Neural cell (in vitro differentiated cells): Measurements from ENCODE around the gene DDX53. TPM values are rescaled to one million over a fixed set of nuclear protein-coding genes. Genes with fewer than 3 reads are reported as not detected.
A peak's percentile ranks its signal among the peaks of the same experiment; 100 is the strongest.

Source experiments
- H2AFZ ChIP-seq: fragments of 200-600, 300-800 bp; sonication (generic), shearing (Covaris generic); 2 replicates; pipeline ENCODE4 v1.6.0; 2014; ENCODE audit warnings: low read depth, mild to moderate bottlenecking, antibody characterized with exemption, low read length, moderate library complexity
- H3F3A ChIP-seq: fragments of 200-600 bp; shearing (Covaris generic); 2 replicates; pipeline ENCODE4 v1.6.1; 2016; ENCODE audit warnings: mild to moderate bottlenecking, moderate library complexity, mixed read lengths, antibody characterized with exemption, low read length; ENCODE audit not compliant: insufficient read depth, poor library complexity, severe bottlenecking
- H3K27ac ChIP-seq: fragments of 200-600, 300-800 bp; sonication (generic), shearing (Covaris generic); 2 replicates; pipeline ENCODE4 v1.5.1; 2014; ENCODE audit warnings: mild to moderate bottlenecking, low read length, moderate library complexity
- H3K27me3 ChIP-seq: fragments of 300-800, 200-600 bp; sonication (generic), shearing (Covaris generic); 2 replicates; pipeline ENCODE4 v1.6.0; 2014; ENCODE audit warnings: mild to moderate bottlenecking, low read depth, low read length, moderate library complexity; ENCODE audit not compliant: insufficient read depth
- H3K36me3 ChIP-seq: fragments of 300-800, 200-600 bp; sonication (generic), shearing (Covaris generic); 2 replicates; pipeline ENCODE4 v1.5.1; 2014; ENCODE audit warnings: mild to moderate bottlenecking, antibody characterized with exemption, low read length, moderate library complexity; ENCODE audit not compliant: insufficient read depth
- H3K4me2 ChIP-seq: fragments of 300-800, 200-600 bp; sonication (generic), shearing (Covaris generic); 2 replicates; pipeline ENCODE4 v1.6.0; 2014; ENCODE audit warnings: mild to moderate bottlenecking, low read length
- H3K4me3 ChIP-seq: fragments of 300-800, 200-600 bp; sonication (generic), shearing (Covaris generic); 2 replicates; pipeline ENCODE4 v1.5.1; 2014; ENCODE audit warnings: mild to moderate bottlenecking, low read length, moderate library complexity
- H3K79me2 ChIP-seq: fragments of 200-600 bp; shearing (Covaris generic); replicated peaks from 2 replicates; pipeline ENCODE4 v1.6.0; 2014; ENCODE audit warnings: mild to moderate bottlenecking, low read length, moderate library complexity; ENCODE audit not compliant: insufficient read depth
- H3K9ac ChIP-seq: fragments of 300-800, 200-600 bp; sonication (generic), shearing (Covaris generic); 2 replicates; pipeline ENCODE4 v1.6.1; 2016; ENCODE audit warnings: mild to moderate bottlenecking, low read length, mixed read lengths
- H3K9me2 ChIP-seq: fragments of 200-600 bp; shearing (Covaris generic); 2 replicates; pipeline ENCODE4 v1.6.1; 2016; ENCODE audit warnings: mild to moderate bottlenecking, low read length, mixed read lengths; ENCODE audit not compliant: insufficient read depth
- H3K9me3 ChIP-seq: fragments of 200-600, 300-800 bp; sonication (generic), shearing (Covaris generic); 2 replicates; pipeline ENCODE4 v1.6.1; 2016; ENCODE audit warnings: mild to moderate bottlenecking, mixed run types, low read length, moderate library complexity, mixed read lengths
- H4K20me1 ChIP-seq: fragments of 200-600 bp; shearing (Covaris generic); 2 replicates; pipeline ENCODE4 v1.6.1; 2016; ENCODE audit warnings: mild to moderate bottlenecking, mixed run types; ENCODE audit not compliant: insufficient read depth
- EP300 ChIP-seq: fragments of 450-650 bp; conservative IDR thresholded peaks from 2 replicates; pipeline ENCODE4 v1.6.1; 2014; ENCODE audit warnings: antibody characterized with exemption, mild to moderate bottlenecking, moderate library complexity; ENCODE audit not compliant: poor library complexity, severe bottlenecking
- EZH2 ChIP-seq: fragments of 200-600, 300-800 bp; shearing (Covaris generic), sonication (generic); IDR thresholded peaks from 2 replicates; pipeline ENCODE4 v1.6.1; 2014; ENCODE audit warnings: antibody characterized with exemption, low read length, borderline replicate concordance, mild to moderate bottlenecking; ENCODE audit not compliant: insufficient read depth, poor library complexity, severe bottlenecking
- MXI1 ChIP-seq: fragments of 450-650 bp; conservative IDR thresholded peaks from 2 replicates; pipeline ENCODE4 v1.6.1; 2014; ENCODE audit warnings: antibody characterized with exemption, mild to moderate bottlenecking; ENCODE audit not compliant: poor library complexity, severe bottlenecking
- POLR2AphosphoS5 ChIP-seq: IDR thresholded peaks from 2 replicates; pipeline ENCODE4 v1.6.1; 2012
- RAD21 ChIP-seq: fragments of 450-650 bp; conservative IDR thresholded peaks from 2 replicates; pipeline ENCODE4 v1.6.1; 2014; ENCODE audit warnings: antibody characterized with exemption, mild to moderate bottlenecking, moderate library complexity
- SMC3 ChIP-seq: fragments of 450-650 bp; conservative IDR thresholded peaks from 2 replicates; pipeline ENCODE4 v1.6.1; 2014; ENCODE audit warnings: antibody characterized with exemption, mild to moderate bottlenecking, moderate library complexity; ENCODE audit not compliant: poor library complexity
- TAF1 ChIP-seq: IDR thresholded peaks from 2 replicates; pipeline ENCODE4 v1.6.1; 2012; ENCODE audit warnings: low read depth
- polyA plus RNA-seq: library from polyadenylated mRNA; depleted of rRNA; stranded (reverse); fragments of >200 nt; gene quantifications from 2 replicates; pipeline ENCODE4 v1.2.3, GENCODE V29; 2014
- TF ChIP-seq, protein P1 (sequence below): fragments of 450-650 bp; IDR thresholded peaks from 2 replicates; pipeline ENCODE4 v1.5.1; 2014; ENCODE audit warnings: antibody characterized with exemption, mild to moderate bottlenecking, moderate library complexity; ENCODE audit not compliant: poor library complexity, severe bottlenecking
- TF ChIP-seq, protein P2 (sequence below): IDR thresholded peaks from 2 replicates; pipeline ENCODE4 v1.6.1; 2012; ENCODE audit warnings: borderline replicate concordance

Gene DDX53
- polyA plus RNA-seq, 1 donor from 2014 or later = not detected

GRCh38 chrX:22952010-22952409 is 47.8 kb upstream of the DDX53 start:
- Histone ChIP-seq H2AFZ (no peak overlapping the region), H3K79me2 (no peaks in the 10 kb centered on the region), H3K9me2 (no peaks in the 10 kb centered on the region), H3K27ac (no peak overlapping the region), H3K9me3 (no peaks in the 10 kb centered on the region), H3K27me3 (no peaks in the 10 kb centered on the region), H3K4me3 (no peak overlapping the region), H3F3A (no peaks in the 10 kb centered on the region), H4K20me1 (no peaks in the 10 kb centered on the region), H3K4me2 (no peak overlapping the region), H3K36me3 (no peaks in the 10 kb centered on the region), H3K9ac (no peak overlapping the region)
- TF ChIP-seq POLR2AphosphoS5 (no peak), EZH2 (no peak), RAD21 (no peak), TAF1 (no peak), SMC3 (no peak), EP300 (no peak), MXI1 (no peak)
- TF ChIP-seq, protein P1, sequence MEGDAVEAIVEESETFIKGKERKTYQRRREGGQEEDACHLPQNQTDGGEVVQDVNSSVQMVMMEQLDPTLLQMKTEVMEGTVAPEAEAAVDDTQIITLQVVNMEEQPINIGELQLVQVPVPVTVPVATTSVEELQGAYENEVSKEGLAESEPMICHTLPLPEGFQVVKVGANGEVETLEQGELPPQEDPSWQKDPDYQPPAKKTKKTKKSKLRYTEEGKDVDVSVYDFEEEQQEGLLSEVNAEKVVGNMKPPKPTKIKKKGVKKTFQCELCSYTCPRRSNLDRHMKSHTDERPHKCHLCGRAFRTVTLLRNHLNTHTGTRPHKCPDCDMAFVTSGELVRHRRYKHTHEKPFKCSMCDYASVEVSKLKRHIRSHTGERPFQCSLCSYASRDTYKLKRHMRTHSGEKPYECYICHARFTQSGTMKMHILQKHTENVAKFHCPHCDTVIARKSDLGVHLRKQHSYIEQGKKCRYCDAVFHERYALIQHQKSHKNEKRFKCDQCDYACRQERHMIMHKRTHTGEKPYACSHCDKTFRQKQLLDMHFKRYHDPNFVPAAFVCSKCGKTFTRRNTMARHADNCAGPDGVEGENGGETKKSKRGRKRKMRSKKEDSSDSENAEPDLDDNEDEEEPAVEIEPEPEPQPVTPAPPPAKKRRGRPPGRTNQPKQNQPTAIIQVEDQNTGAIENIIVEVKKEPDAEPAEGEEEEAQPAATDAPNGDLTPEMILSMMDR = no peak
- TF ChIP-seq, protein P2, sequence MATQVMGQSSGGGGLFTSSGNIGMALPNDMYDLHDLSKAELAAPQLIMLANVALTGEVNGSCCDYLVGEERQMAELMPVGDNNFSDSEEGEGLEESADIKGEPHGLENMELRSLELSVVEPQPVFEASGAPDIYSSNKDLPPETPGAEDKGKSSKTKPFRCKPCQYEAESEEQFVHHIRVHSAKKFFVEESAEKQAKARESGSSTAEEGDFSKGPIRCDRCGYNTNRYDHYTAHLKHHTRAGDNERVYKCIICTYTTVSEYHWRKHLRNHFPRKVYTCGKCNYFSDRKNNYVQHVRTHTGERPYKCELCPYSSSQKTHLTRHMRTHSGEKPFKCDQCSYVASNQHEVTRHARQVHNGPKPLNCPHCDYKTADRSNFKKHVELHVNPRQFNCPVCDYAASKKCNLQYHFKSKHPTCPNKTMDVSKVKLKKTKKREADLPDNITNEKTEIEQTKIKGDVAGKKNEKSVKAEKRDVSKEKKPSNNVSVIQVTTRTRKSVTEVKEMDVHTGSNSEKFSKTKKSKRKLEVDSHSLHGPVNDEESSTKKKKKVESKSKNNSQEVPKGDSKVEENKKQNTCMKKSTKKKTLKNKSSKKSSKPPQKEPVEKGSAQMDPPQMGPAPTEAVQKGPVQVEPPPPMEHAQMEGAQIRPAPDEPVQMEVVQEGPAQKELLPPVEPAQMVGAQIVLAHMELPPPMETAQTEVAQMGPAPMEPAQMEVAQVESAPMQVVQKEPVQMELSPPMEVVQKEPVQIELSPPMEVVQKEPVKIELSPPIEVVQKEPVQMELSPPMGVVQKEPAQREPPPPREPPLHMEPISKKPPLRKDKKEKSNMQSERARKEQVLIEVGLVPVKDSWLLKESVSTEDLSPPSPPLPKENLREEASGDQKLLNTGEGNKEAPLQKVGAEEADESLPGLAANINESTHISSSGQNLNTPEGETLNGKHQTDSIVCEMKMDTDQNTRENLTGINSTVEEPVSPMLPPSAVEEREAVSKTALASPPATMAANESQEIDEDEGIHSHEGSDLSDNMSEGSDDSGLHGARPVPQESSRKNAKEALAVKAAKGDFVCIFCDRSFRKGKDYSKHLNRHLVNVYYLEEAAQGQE = no peak

DNA sequence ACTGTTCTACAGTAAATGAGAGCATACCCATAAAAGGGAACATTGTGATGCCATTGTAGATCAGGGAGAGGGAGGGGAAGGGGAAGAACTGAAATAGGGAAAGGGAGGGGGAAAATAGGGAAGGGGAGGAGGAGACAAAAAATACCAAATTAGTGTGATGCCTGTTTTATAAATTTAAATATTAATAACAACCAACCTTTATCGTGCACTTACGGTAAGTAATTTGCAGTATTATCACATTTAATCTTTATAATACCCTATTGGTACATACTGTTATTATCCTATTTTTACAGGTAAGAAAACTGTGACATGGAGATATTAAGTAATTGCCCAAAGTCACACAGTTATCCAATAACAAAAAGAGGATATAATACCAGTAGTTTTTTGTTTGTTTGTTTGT is 41.5 kb upstream of the DDX53 start:
- Histone ChIP-seq H3K9me3 (no peaks in the 10 kb centered on the region), H3K9ac (no peak overlapping the region), H3K27ac (peak overlapping the region; percentile 78), H3K4me2 (no peak overlapping the region), H3K36me3 (no peaks in the 10 kb centered on the region), H3K27me3 (no peaks in the 10 kb centered on the region), H4K20me1 (no peaks in the 10 kb centered on the region), H3K9me2 (no peaks in the 10 kb centered on the region), H3F3A (no peaks in the 10 kb centered on the region), H3K4me3 (no peak overlapping the region), H2AFZ (no peak overlapping the region), H3K79me2 (no peaks in the 10 kb centered on the region)
- TF ChIP-seq EP300 (no peak), RAD21 (no peak), TAF1 (no peak), EZH2 (no peak), POLR2AphosphoS5 (no peak), SMC3 (no peak), MXI1 (no peak)
